GM23248 (cell line): ENCODE results near the gene CHST11.
"Not testable (repeated sequence)": the region's sequence is repeated elsewhere in the genome, so short reads cannot be mapped to it uniquely, and the experiment has no call there.

ENCODE experiments used
- EZH2 ChIP-seq: fragments of 200-600 bp; sonication (generic); IDR thresholded peaks from 2 replicates; pipeline ENCODE4 v1.6.1; 2018; ENCODE audit warnings: antibody characterized with exemption, mild to moderate bottlenecking; ENCODE audit not compliant: insufficient read depth, poor library complexity, severe bottlenecking
- EZH2phosphoT487 ChIP-seq: fragments of 200-600 bp; sonication (generic); IDR thresholded peaks from 2 replicates; pipeline ENCODE4 v1.6.1; 2018; ENCODE audit warnings: antibody characterized with exemption, moderate library complexity, mild to moderate bottlenecking, low read depth; ENCODE audit not compliant: insufficient read depth

DNA sequence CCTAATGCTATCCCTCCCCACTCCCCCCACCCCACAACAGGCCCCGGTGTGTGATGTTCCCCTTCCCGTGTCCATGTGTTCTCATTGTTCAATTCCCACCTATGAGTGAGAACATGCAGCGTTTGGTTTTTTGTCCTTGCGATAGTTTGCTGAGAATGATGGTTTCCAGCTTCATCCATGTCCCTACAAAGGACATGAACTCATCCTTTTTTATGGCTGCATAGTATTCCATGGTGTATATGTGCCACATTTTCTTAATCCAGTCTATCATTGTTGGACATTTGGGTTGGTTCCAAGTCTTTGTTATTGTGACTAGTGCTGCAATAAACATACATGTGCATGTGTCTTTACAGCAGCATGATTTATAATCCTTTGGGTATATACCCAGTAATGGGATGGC, 349.4 kb downstream of the CHST11 start:
- not testable (repeated sequence) for TF ChIP-seq EZH2, EZH2phosphoT487
